GF-D8 (cell line): ENCODE data around the gene SP3.
A peak's percentile ranks its signal among the peaks of the same experiment; 100 is the strongest.
"Not testable (repeated sequence)": the region's sequence is repeated elsewhere in the genome, so short reads cannot be mapped to it uniquely, and the experiment has no call there.

ENCODE experiments used
- DNase-seq: peaks from one replicate; lab custom pipeline; 2025; lab: John Stamatoyannopoulos, UW

SP3 gene

GRCh38 chr2:173891315-173892037, 73.7 kb downstream of the SP3 start:
- no peak for DNase-seq

- DNase-seq: not testable (repeated sequence)
These were observed 75.7 kb downstream of the SP3 start for GRCh38 chr2:173889464-173889863.

GRCh38 chr2:173886613-173887012, 78.6 kb downstream of the SP3 start:
- DNase-seq: no peak

- no peak for DNase-seq
These were observed 81.0 kb downstream of the SP3 start for GRCh38 chr2:173884025-173884802.

- no peak for DNase-seq
These were observed 83.3 kb downstream of the SP3 start for GRCh38 chr2:173881886-173882285.

GRCh38 chr2:173881461-173881860, 83.7 kb downstream of the SP3 start:
- peak; percentile 46 for DNase-seq

GRCh38 chr2:173880561-173880960, 84.6 kb downstream of the SP3 start:
- no peak for DNase-seq

- no peak for DNase-seq
These were observed 88.2 kb downstream of the SP3 start for GRCh38 chr2:173876833-173877413.

GRCh38 chr2:173874894-173875237, 90.3 kb downstream of the SP3 start:
- DNase-seq: peak; percentile 62

- no peak for DNase-seq
These were observed 90.9 kb downstream of the SP3 start for GRCh38 chr2:173874003-173874893.

GRCh38 chr2:173872714-173873113, 92.5 kb downstream of the SP3 start:
- no peak for DNase-seq

- no peak for DNase-seq
These were observed 95.6 kb downstream of the SP3 start for GRCh38 chr2:173869244-173870229.

- no peak for DNase-seq
These were observed 96.8 kb downstream of the SP3 start for GRCh38 chr2:173868406-173868805.

GRCh38 chr2:173866874-173867618, 98.1 kb downstream of the SP3 start:
- no peak for DNase-seq

GRCh38 chr2:173865971-173866873, 99.0 kb downstream of the SP3 start:
- no peak for DNase-seq

- DNase-seq: no peak
These were observed 102.5 kb downstream of the SP3 start for GRCh38 chr2:173862612-173863217.

- DNase-seq: no peak
These were observed 104.6 kb downstream of the SP3 start for GRCh38 chr2:173860566-173860965.

GRCh38 chr2:173860082-173860481, 105.1 kb downstream of the SP3 start:
- DNase-seq: no peak

GRCh38 chr2:173858291-173858731, 106.9 kb downstream of the SP3 start:
- DNase-seq: no peak
